ENCODE data around the gene MRPL33.

MRPL33 gene

DNA sequence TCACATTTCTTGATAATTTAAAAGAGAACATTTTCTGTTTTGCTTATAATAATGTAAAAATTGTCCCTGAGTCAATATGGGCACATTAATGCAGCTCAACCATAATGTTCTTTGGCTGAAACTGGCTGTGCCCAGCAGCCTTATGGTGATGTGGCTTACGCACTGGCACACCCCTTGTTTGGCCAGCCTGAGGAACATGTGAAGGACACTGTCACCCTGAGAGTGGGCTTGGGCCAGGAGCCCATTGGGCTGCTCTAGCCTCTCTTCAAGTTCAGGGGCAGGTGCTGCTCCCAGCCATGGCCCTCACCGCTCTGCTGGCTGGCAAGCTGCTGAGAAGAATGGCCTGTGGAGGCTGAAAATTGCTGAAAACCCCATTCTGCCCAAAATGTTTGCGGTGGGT is 37.5 kb downstream of the MRPL33 start:
- no peak for DNase-seq (ENCODE audit: low read depth)

DNA sequence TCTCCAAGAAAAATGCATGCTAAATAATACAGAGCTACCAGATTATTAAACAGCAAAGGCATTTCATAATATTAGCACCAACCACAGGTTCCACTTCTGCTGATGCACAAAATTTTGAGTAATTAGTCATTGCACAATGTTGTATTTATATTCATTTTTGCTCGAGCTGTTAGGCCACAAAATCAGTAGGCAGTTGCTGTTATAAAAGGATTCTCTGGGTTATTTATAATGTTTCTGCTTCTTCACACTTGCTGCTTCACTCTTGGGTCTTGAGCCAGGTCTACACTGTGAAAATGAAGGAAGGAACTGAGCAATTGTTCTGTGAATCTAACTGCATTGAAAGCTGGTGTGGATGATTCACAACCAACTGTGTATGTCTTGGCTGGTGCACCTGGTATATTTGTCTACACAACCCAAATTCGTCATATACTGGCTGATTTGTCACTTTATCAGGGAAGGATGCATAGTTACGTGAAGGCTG is 38.3 kb downstream of the MRPL33 start:
- DNase-seq (ENCODE audit: low read depth) = no peak

GRCh38 chr2:27810455-27810854 is 38.9 kb downstream of the MRPL33 start:
- DNase-seq (ENCODE audit: low read depth) = no peak

DNA sequence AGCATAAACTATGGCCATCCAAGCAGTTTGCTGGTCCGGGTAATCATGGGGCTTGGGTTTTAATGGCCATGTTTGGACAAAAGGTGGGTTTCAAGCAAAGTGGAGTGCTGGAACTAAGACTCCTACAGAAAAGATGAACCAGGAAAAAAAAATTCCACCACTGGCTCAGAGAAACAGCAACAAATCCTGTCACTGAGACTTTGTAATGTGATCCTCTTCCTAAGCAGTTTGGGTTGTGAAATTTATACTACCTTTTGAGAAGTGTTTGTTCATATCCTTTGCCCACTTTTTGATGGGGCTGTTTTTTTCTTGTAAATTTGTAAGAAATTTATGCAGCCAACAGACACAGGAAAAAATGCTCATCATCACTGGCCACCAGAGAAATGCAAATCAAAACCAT is 40.2 kb downstream of the MRPL33 start:
- no peak for DNase-seq (ENCODE audit: low read depth)

GRCh38 chr2:27814758-27815157 is 43.2 kb downstream of the MRPL33 start:
- no peak for DNase-seq (ENCODE audit: low read depth)

- no peak for DNase-seq (ENCODE audit: low read depth)
Observed at GRCh38 chr2:27815860-27816438, 44.4 kb downstream of the MRPL33 start.

DNA sequence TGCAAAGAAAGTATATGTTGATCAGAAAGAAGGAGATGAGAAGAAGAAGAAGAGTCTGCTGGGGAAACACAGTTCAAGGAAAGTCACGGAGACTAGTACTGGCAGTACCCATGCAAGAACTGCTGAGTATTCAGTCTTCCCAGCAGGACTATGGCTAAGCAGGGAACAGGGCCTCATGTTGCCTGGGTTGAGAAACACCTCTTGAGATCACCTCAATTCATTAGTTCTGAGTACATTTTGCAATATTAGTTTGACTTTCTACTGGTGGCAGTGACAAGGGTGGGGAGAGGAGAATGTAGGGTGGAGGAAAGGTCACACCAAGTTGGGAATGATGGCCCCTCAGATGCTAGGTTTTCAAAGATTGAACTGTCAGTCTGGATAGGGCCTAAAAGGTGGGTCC is 50.5 kb downstream of the MRPL33 start:
- no peak for DNase-seq (ENCODE audit: low read depth)

DNA sequence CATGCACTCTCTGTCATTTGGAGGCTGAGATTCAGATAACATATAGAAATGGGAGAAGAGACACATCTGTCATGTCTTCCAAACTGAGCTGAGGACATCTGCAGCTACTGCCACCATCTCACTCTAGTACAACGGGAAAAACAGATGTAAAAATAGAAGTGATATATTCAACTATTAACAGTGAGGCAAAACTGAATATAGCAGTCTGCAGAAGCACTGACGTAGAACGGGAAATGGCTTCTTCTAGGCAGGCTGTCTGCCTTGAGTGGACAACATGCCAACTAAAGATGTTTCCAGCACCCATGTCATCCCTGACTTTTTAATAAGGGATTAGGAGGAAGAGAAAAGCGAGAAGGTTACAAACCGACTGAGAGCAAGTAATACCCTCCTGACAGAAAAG is 51.6 kb downstream of the MRPL33 start:
- DNase-seq (ENCODE audit: low read depth) = no peak

DNA sequence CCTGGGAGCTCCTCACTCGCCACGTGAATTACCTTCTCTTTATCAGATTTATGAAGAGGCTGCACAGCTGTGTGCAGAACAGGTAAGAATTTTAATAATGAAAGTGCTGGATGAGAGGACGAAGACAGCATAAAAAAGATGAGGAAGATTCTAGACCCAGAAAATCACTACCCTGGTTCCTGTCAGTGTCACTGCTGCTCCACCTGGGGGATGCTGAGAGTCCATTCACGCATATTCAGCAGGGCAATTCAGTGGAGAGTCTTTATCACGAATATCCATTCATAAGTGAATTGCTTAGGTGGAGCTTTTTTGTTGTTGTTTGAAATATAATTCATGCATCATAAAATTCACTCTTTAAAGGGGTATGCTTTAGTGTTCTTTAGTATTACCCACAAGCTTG is 52.0 kb downstream of the MRPL33 start:
- DNase-seq (ENCODE audit: low read depth) = no peak

GRCh38 chr2:27824401-27824800 is 52.9 kb downstream of the MRPL33 start:
- DNase-seq (ENCODE audit: low read depth) = no peak

DNA sequence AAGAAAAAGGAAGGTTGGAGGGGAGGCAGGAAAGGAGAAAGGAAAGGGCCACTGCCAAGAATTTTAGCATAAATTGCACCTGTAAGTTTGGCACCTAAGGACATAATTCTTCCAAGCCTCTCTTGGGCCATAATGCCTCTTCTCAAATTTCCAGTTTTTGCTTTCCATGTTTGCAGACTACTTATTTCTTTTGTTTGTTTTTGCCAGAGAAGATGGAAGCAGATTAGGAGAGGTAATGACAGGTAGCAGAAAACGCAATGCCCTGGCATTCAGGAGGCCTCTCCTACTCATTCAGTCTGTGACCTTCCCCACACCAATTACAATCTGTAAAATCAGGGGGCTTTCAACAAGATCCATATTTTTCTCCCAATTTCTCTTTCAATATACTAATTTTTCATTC is 56.8 kb downstream of the MRPL33 start:
- no peak for DNase-seq (ENCODE audit: low read depth)

Measured in activated T-helper 1 cell treated with Interleukin-2 at 50 U/mL for 16 hours (primary cell).